Epithelial cell of esophagus (primary cell): ENCODE results near the gene PAK3.
A peak's percentile ranks its signal among the peaks of the same experiment; 100 is the strongest.

ENCODE experiments used
- DNase-seq: peaks from one replicate; pipeline ENCODE4 v3.0.0; 2010; ENCODE audit warnings: low read depth
- H3K4me3 ChIP-seq: 2 replicates; pipeline ENCODE4 v1.5.1; 2011; ENCODE audit warnings: mild to moderate bottlenecking, low read length, control low read depth
- TF ChIP-seq, protein P1 (sequence below): IDR thresholded peaks from 2 replicates; pipeline ENCODE4 v1.5.1; 2011; ENCODE audit warnings: low read depth, mild to moderate bottlenecking, low read length, control low read depth, inconsistent platforms; ENCODE audit not compliant: insufficient read depth; ENCODE audit errors: missing control alignments

The PAK3 gene

DNA sequence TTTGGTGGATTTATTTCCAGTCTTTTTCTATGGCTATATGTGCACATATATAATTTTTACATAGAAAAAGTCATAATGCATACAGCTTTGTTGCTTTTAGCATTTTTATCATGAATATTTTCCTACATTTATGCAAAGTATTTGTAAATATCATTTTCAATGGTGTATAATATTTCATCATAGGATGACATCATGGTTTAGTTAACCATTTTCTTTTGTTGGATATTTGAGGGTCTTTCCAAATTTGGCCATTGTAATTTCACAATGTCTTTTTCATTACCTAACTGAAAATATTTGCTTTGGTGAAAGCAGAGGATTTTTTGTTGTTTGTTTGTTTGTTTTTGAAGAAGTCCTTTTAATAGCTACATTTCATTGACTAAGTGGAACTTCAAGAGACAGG is 31.0 kb downstream of the PAK3 start:
- no peak for DNase-seq
- TF ChIP-seq, protein P1, sequence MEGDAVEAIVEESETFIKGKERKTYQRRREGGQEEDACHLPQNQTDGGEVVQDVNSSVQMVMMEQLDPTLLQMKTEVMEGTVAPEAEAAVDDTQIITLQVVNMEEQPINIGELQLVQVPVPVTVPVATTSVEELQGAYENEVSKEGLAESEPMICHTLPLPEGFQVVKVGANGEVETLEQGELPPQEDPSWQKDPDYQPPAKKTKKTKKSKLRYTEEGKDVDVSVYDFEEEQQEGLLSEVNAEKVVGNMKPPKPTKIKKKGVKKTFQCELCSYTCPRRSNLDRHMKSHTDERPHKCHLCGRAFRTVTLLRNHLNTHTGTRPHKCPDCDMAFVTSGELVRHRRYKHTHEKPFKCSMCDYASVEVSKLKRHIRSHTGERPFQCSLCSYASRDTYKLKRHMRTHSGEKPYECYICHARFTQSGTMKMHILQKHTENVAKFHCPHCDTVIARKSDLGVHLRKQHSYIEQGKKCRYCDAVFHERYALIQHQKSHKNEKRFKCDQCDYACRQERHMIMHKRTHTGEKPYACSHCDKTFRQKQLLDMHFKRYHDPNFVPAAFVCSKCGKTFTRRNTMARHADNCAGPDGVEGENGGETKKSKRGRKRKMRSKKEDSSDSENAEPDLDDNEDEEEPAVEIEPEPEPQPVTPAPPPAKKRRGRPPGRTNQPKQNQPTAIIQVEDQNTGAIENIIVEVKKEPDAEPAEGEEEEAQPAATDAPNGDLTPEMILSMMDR = no peak
- no peak overlapping the region for H3K4me3 ChIP-seq

DNA sequence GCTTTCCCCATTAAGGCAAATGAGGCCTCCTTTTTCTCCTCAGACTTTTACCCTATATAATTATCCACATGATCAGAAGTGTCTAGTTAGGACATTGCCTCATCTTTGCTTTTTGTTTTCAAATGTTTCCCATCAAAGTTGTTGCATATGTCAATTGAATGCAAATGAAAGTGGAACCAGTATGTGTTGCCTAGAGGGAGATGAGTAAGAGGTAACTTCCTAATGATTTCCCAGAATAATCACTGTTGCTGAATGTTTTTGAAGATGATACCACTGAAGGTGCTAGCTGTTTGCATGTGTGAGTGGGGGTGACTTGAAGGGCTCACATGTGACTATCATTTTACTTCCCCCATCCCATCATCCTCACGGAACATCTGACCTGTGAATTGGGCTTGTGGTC is 33.9 kb downstream of the PAK3 start:
- DNase-seq = peak; percentile 39
- TF ChIP-seq, protein P1 = no peak

DNA sequence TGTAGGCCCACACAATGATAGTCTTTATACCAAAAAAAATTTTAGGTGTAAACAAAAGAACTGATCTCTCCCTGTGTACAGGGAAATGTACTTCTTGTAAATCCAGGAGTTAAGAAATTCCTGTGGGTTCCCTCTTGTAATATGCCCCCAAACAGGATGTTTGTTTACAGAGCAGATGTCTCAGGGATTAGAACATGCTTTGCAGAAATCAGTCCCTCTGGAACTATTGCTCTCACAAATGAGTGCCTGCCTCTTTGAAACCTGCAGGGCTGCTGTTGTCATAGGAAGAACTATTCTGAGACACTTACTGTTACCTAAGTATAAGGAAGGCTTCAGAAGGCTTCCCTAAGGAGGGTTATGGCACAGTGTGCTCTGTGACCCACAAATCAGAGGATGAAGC is 35.6 kb downstream of the PAK3 start:
- H3K4me3 ChIP-seq = no peak overlapping the region
- peak; percentile 8 for DNase-seq
- TF ChIP-seq, protein P1 = no peak

More for the DNA sequence above, 33.9 kb downstream of the PAK3 start:
- H3K4me3 ChIP-seq = no peak overlapping the region

DNA sequence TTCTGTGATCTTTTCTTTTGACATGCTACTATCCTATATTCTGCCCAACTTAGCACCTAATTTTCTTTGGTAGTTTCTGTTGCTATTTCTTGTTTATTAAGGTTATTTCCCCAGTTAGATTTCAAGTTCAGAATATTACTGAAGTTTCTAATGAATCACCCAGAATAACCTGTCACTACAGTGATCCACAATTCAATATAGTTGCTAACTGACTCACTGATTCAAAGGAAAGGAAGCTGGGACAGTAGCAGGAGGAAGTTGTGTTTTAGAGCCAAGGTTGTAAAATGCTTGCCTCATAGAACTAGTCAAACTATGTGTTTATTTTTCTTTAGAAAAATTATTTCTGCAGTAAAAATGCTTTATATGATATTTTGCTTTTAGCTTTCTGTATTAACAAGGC is 37.4 kb downstream of the PAK3 start:
- DNase-seq = peak; percentile 57
- TF ChIP-seq, protein P1 = no peak
- H3K4me3 ChIP-seq = no peak overlapping the region

DNA sequence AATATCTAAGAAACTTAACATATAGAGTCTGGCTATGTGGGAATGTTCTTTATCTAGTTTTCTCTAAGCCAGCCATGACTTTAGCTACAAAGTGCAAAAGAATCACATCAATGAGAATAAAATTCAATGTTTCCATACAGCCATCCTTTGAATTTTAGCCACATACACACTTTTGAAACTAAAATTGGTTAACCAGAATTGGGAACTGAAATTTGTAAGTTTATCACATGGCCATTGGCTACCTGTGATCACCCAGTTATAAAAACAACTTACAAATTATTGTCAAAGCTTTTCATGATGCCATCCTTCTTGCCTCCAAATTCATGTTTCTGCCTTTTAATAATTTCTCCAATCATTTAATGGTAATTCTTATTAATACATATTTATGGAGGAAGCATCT is 49.9 kb downstream of the PAK3 start:
- no peak overlapping the region for H3K4me3 ChIP-seq
- TF ChIP-seq, protein P1 = no peak
- no peak for DNase-seq

DNA sequence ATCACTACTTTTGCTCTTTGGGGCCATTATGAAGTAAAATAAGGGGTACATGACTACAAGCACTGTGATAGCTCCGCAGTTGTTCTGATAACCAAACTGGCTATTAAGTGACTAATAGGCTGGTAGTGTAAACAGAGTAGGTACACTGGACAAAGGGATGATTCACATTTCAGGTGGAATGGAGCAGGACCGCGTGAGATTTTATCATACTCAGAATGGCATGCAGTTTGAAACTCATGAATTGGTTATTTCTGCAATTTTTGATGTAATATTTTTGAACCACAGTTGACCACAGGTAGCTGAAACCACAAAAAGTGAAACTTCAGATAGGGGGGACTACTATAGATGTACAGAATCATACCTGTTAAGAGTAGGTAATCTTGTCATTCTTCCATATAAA is 55.8 kb downstream of the PAK3 start:
- H3K4me3 ChIP-seq = no peak overlapping the region
- peak; percentile 69 for DNase-seq
- TF ChIP-seq, protein P1 = no peak

DNA sequence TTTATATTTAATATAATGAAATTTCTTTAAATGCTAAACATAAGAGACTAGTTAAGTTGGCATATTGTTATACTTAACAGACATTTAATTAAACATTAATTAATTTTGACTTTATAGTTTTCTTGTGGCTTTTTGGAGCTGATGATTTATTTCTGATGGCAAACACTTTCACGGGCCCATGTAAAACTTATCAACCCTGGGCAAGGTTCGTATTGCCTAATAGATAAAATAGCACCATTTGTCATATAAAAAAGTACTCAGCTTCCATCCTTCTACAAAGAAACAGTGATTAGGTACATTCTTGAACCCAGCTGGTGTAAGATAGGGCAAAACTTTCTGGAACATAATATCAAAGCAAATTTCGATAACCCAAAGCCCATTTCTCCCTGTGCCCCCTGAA is 63.2 kb downstream of the PAK3 start:
- no peak for DNase-seq
- no peak overlapping the region for H3K4me3 ChIP-seq
- TF ChIP-seq, protein P1 = no peak
